ENCODE results near the gene IFT172.

GRCh38 chr2:27409321-27410073 is 80.0 kb downstream of the IFT172 start, which contains the start of gene PPM1G:
- TF ChIP-seq CTCF (IDR thresholded peaks at IDR 0.05 in 4 of 5, conservative IDR thresholded peaks at IDR 0.05 in 1 of 5) (peak in 2 of 5 experiments; percentile 12 to 16), POLR2A (IDR thresholded peaks at IDR 0.05) (peak; percentile 57 to 72)
